Stimulated activated CD4-positive, alpha-beta T cell treated with anti-CD3 and anti-CD28 coated beads, Interleukin-15, amount 100 ng/mL, for 24 hours (primary cell): ENCODE measurements around the gene NRXN2.

Source experiments
- DNase-seq: peaks from one replicate; pipeline ENCODE4 v3.0.0-alpha.2; 2020

The NRXN2 gene

GRCh38 chr11:64643920-64644646 lies 78.9 kb downstream of the NRXN2 start:
- DNase-seq = no peak

GRCh38 chr11:64643256-64643881 lies 79.6 kb downstream of the NRXN2 start:
- no peak for DNase-seq

- no peak for DNase-seq
Observed at GRCh38 chr11:64642871-64643255, 80.1 kb downstream of the NRXN2 start.

- no peak for DNase-seq
Observed at GRCh38 chr11:64642418-64642735, 80.6 kb downstream of the NRXN2 start.

DNA sequence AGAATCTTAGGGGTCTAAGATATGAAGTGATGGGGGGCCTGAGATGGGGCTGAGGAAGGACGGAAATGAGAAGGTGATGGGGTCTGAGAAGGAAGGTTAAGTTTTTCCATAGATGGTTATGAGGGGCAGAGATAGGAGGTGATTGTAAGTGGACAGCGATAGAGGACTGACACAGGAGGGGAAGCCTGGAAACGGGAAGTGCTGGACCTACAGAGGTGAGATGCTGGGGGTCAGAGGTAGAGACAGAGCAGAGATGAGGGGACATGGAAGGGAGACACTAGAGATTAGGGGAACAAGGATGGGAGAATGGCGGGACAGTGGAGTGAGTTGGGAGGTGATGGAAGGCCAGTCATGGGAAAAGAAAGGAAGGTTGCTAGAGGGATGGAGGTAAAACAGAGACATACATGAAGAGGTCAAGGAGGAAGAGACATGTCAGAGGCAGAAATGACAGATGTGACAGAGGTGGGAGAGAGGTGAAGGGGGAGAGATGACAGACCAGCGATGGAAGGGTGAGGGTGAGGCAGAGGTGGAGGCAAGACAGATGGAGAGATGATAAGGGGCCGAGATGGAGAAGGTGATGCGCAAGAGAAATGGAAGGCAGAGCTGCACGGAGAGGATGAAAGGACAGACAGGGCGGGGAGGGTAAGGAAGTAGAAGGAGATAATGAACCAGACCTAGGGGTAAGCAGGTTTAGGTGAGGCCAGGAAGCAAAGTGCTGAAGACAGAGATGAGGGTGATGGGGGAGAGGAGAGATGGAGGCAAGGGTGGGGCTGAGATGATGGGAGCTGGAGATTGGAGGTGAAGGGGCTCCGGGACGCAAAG lies 81.2 kb downstream of the NRXN2 start:
- DNase-seq = no peak

DNA sequence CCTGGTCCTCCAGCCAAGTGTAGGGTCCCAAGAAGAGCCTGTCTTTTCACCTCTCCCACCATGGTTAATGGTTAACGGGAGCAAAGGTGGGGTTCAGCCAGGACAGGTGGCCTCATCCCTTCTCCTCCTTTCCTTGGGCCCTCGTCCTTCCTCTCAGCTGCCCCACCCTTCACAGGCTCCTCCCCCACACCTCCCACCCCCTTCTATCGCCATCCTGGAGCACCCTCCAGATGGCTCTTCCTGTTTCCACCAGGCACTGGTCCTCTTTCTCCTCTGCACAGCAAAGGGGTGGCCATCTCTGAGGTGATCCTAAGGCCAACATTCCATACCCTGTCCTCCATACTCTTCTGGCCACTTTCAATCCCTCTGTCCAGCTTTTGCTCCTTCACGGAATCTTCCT lies 83.1 kb downstream of the NRXN2 start:
- DNase-seq = no peak

DNA sequence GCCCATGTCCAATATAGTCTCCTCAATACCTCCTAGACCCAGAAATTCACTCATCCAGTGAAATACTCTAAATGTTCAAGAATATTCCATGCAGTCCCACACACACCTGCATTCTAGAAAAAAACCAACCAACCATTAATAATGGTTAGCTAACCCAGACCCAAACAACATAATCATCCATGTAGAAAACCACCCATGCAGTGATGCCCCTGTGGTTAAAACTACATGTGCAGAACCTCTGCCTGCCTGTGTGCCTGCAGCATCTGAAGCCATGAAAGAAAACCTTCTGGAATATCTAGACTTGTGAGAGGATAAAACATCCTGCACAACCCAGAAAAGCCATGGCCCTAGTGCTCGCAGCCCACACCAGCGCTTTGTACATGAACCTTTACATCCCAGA lies 84.2 kb downstream of the NRXN2 start:
- no peak for DNase-seq

DNA sequence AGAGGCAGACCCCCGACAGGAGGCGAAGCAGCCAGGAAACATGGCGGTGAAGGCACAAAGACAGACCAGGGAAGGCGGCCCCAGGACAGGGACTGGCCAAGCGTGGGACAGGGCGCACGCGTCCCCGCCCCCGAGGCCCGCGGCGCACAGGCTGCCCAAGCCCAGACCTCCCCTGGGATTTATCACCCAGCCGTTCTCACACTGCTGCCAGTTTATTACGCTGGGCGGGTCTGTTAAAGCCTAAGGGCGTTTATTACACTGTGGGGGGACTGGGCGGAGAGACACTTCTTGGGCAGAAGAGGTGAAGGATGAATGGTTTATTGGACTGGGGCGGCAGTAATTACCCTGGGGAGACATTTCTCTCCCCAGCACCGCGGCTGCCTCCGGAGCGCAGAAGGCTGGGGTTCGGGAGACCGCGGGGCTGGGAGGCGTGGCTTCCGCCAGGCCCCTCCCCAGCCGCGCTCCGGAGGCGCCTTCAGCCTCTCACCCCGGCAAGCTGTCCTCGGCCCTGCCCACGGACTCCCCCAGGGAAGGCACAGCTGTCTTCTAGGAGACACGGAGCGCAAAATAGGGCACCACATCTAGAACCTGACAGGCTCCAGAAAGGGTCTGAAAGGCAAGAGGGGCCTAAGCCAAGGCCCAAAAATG lies 84.9 kb downstream of the NRXN2 start:
- DNase-seq = no peak

DNA sequence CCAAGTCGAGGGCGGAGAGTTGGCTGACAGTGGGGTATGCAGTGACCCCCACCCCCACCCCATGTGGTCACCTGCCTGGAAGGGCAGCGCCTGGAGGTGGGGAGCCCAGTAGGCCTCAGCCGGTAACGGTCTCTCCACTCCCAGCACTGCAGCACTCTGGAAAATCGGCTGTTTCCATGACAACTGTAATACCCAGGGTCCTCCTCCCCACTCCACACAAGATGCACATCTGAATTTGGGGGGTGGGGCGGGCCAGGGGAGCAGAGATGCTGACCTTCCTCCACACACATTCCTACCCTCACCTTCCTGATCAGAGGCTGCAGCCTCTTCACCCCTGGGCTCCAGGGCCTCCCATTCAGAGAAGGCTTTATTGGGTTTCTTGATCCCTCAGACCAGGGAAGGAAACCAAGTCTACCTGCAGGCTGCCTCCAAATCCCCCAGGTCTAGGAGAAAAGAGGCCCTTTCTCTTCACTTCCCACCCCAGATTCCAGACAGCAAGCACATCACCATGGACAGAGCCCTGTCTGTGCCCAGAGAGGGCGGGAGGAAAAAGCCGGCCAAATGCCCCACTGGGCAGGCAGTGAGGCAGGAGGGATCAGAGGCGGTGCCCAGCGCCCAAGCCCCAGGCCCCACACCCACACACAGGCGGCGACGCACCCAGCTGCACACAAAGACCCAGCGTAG lies 85.5 kb downstream of the NRXN2 start:
- DNase-seq = no peak

DNA sequence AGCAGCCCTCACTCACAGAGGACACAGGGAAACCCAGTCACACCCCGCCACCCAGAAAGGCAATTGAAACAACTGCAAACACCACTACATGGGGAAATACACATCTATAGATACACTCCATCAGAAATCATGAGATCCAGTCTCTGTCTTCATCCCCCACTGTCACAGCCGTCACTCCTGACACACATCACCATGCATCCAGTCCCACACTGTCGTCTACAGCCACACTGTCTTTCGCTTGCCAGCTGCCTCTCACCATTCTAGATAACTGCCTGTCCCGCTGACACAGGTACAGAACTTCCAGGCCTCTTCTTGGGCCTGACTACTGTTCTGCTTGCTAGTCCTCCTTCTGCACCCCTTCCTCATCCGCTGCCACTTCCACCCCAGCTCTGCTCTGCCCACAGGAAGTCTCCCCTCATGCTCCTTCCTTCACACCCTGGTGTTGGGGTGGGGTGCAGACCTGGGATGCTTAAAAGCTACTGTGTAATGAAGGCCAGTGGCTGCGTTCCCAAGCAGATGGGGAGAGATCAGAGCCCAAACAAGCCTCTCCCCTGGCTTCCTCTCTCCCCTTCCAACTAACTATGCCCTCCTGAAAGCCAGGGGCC lies 89.3 kb downstream of the NRXN2 start:
- DNase-seq = no peak

GRCh38 chr11:64632654-64633053 lies 90.3 kb downstream of the NRXN2 start:
- no peak for DNase-seq

DNA sequence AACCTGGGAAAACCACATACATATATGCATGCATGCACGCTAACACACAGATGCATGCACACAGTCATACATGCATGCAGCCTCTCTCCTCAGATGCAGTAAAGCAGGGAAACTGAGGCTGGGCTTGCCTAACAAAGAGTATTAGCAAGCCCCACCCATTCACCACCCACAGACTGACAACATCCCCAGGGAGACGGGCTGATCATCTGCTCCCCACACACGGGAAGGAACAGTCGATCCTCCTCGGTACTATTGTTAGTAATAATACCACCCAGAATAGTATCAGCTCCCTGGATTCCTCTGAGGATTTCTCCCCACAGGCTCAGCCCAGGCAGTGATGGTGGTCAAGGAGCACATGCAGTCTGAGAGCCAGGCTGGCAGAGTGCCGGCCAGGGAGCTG lies 90.8 kb downstream of the NRXN2 start:
- DNase-seq = no peak

DNA sequence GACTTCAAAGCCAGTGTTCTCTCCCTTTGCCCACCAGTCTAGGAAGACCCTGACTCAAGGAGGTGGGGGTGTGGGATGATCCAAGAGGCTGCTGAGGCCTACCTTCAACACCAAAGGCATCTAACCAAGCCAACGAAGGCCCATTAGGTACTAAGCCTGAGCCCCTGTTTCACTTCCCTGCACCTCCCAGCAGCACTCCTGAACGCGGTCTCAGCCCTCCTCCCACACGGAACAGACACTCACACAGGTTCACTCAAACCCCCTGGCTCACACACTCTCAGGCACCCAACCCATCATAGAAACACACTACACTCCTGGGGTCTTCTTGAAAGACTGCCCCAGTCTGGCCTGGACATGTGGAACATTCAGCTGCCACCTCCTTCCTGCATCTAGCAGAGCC lies 91.3 kb downstream of the NRXN2 start:
- no peak for DNase-seq

GRCh38 chr11:64629796-64630562 lies 93.0 kb downstream of the NRXN2 start:
- no peak for DNase-seq

GRCh38 chr11:64629103-64629502 lies 93.9 kb downstream of the NRXN2 start:
- DNase-seq = no peak

DNA sequence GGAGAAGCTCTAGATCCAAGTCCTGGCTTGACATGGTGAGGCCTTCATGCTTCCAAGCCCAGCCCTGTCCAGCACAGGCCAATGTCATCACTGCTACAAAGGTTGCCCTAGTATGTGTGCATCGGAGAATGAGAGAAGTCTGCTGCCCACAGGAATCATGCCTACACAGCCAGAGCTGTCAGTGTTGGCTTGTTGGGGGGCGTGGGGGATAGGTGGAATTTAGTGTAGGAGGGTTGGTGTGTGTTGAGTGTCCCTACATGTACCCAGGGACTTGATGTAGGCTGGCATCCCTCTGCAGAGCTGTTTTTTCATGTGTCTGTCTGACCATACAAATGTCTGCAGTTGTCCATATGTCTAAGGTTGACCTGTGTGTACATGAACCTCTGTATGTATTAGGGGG lies 94.4 kb downstream of the NRXN2 start:
- DNase-seq = no peak

DNA sequence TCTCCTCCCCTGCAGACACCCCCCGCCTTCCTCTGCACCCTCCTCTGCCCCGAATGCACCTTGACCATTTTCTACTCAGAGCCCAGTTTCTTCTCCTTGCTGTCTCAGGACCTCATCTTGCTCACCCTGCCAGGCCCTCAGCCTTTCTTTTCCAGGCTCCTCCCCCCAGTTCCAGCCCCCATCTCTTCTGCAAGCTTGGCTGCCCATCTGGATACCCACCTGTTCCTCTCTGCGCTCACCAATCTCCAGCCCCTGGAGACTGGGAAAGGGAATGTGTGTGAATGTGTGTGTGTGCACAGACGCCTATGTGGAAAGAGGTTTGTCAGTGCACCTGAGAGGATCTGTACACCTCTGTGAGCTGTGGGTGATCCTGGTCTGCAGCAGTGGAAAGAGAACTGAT lies 95.6 kb downstream of the NRXN2 start:
- DNase-seq = no peak

DNA sequence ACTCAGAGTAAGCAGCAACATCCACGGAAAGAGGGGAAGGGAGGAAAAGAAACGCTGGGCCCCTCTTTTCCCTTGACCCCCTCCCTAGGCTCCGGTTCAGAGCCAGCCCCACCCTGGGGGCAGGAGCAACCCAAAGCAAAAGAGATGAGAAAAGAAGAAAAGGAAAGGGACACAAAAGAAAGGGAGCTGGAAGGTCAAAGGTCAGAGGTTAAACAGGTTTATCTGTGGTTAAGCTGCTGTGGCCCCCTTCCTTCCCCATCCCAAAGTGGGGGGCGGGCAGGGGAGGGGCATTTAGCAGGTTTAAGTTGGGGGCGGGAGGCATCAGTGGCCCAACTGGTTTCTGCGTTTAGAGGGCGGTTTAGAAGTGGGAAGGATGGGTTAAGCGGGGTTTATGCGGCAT lies 96.4 kb downstream of the NRXN2 start:
- no peak for DNase-seq

DNA sequence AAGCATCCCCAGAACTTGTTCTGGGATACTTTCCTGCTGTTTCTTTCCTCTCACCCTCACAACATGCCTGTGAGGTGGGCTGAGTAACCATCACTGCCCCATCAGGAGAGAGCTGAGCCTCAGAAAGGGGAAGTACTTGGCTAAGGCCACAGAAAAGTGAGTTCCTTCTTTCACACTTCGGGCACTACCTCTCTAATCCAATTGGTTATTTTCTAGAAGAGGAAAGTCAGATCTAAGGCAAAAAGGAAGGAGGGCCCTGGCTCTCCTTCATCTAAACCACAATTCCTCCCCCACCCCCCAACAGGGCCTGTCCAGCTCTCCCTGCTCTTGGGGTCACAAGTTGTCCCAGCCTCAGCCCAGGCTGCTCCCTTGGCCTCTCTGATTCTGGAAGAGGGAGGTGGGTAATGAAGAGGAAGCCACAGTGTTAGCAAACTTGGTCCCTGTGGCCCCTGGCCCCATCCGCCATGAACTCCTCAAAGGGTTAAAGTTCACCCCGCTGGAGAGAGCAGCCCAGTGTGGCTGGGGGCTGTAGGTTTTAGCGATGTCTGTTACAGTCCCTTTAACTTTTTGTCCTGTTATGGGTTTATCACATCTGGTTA lies 98.0 kb downstream of the NRXN2 start:
- no peak for DNase-seq

GRCh38 chr11:64622681-64623080 lies 100.3 kb downstream of the NRXN2 start:
- no peak for DNase-seq

DNA sequence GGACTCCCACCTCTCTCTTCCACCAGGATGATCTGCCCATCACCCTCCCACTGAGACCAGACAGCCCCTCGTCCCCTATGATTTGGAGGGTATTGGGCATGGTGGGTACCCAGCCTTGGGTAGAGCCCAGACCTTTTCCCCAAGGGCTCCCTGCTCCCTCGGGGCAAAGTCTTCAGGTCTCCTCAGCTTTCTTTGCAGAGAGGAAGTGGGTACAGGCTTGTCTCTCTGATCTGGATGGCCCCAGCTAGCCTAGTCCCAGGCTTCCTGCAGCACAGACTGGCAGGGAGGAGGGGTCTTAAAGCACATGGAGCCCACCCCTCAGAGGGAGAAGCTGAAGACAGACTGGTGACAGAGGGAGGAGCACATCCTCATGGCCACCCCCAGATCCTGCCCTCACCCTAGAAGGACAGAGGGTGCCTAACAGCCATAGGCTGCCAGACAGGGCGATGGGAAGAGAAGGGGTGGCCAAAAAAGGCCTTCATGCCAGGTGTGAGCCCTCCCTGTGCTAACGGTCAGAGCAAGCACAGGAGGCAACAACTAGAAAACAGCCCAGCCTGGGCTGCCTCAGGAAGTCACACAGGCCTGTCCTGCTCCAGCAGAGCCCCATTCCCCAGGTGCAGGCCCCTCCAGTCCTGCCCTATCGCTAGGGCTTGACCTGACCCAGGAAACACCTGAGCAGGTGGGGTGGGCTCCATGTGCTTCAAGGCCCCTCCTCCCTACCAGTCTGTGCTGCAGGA lies 101.5 kb downstream of the NRXN2 start:
- DNase-seq = no peak
